Measurements from ENCODE around the gene TACO1. TPM values are rescaled to one million over a fixed set of nuclear protein-coding genes. Genes with fewer than 3 reads are reported as not detected.

Gene TACO1
- polyA plus RNA-seq, 2 of the 4 experiments (the other 2 are of a cell fraction): 49.1 to 49.9 TPM

DNA sequence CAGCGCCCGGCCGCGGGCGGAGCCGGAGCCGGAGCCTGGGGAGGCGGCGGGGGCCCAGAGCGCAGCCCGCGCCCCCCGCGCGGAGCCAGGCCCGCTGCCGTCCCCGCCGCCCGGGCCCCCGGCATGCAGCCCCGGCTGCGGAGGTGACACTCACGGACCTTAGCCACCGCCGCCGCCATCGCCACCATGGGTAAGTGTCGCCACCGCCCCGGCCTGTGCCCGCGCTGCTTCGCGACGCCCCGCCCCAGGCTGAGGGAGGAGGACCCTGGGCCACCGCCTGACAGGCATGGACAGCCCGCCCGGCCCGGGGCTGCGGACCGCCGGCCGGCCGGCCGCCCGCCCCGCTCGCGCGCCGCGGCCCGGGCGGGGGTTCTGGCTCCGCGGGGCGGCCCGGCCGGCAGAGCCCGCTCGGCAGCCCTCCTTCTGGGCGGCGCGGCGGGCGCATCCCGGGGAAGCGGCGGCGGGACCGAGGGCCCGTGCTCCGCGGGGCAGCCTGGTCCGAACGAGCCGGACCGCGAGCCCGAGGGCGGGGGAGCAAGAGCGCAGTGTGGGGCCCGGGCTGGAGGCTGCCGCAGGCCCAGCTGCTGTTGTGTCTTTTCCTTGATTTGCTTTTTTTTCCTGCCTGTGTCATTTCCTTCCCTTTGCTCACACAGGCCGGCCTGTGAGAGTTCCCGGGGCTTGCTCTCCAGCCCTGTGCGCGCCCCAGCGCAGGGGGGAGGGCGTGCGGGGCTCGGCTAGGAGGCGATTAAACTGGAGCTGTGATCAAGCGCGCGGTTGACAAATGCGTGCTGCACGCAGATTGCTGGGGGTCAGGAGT lies 22.1 kb downstream of the TACO1 start:
- no peak for TF ChIP-seq ESRRA (IDR thresholded peaks at IDR 0.05; ENCODE audit: borderline replicate concordance, low read length)
- peak; percentile 3; the same call in 1 of the 2 replicates for TF ChIP-seq POLR2A (IDR thresholded peaks at IDR 0.05; ENCODE audit: low read length)
- TF ChIP-seq RARB (CRISPR knock-in tag; IDR thresholded peaks at IDR 0.05): no peak
- TF ChIP-seq, protein P1, sequence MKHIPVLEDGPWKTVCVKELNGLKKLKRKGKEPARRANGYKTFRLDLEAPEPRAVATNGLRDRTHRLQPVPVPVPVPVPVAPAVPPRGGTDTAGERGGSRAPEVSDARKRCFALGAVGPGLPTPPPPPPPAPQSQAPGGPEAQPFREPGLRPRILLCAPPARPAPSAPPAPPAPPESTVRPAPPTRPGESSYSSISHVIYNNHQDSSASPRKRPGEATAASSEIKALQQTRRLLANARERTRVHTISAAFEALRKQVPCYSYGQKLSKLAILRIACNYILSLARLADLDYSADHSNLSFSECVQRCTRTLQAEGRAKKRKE (CRISPR knock-in tag; IDR thresholded peaks at IDR 0.05; ENCODE audit: low read depth): no peak
- TF ChIP-seq HOXB5 (CRISPR knock-in tag; IDR thresholded peaks at IDR 0.05): no peak
- Histone ChIP-seq H3K4me3 (peak overlapping the region; percentile 92), H3K4me1 (peaks cover 13% of the 10 kb centered on the region), H3K9me3 (no peaks in the 10 kb centered on the region), H3K27ac (peak overlapping the region; percentile 82 to 95), H3K4me2 (peak overlapping the region; percentile 95)
- peak; percentile 10 to 73; a peak in 3 of 6 replicates for ATAC-seq
- POLR2A ChIA-PET: interaction anchor here (0.8 to 1.4 kb wide), 11 partner anchors 10 to 178 kb away, joined by 3 to 17 read pairs (median 6); partner anchors contain the start of genes CCDC47, CYB561 and DDX42
- no peak for FAIRE-seq
- WGBS (ENCODE audit: missing lambda C conversion rate): 0% methylated on average over 33 of the region's 100 CpGs
- DNase-seq (ENCODE audit: low read depth in 1 of 2, low spot score in 1 of 2): peak; percentile 65 to 88
- CTCF ChIA-PET: interaction anchor here (0.6 to 7.8 kb wide), 5 partner anchors 11 to 197 kb away, joined by 3 to 64 read pairs (median 4); no protein-coding TSS in a partner anchor

DNA sequence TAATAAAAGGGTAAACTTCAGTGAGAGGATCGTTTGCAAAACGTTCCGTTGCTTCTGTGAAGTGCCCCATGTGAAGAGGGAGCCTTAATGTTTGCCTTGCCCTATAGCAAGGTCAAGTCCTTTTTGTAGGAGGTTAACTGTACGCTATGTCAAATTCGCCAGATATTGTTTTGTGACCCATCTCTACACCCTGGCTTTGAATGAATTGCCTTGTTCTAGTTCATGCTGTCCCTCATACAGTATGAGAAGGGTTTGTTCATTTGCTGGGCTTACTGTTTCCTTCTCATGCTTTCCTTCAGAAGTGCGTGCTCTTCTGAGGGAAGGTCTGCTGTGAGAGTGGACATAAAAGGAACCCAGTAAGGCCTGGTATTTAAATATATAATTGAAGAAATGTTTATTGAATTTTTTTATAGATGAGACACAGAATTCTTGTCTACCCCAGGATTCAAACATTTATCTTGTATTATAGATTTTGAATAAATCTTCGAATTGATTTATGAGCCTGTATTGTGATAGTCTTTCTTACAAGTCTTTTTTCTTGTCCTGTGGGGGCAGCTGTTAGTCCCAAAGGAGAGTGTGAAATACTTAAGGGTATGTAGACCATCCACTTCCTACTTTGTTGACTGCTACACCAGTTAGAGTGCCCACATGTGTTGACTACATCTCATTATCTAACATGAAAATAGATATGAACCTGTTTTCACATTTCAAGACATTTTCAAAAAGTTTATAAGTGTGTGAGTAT lies 23.3 kb downstream of the TACO1 start:
- ATAC-seq (no peak), FAIRE-seq (no peak), DNase-seq (ENCODE audit: low read depth in 1 of 2, low spot score in 1 of 2) (no peak)
- 87% methylated on average over 7 of the region's 7 CpGs for WGBS (ENCODE audit: missing lambda C conversion rate)
- peak overlapping the region; percentile 95 for H3K4me2 ChIP-seq
- H3K9me3 ChIP-seq: no peaks in the 10 kb centered on the region
- H3K4me3 ChIP-seq: peak overlapping the region; percentile 92; the same call in 2 of the 3 replicates
- peaks cover 13% of the 10 kb centered on the region for H3K4me1 ChIP-seq
- ChIA-PET POLR2A (interaction anchor here (0.5 kb wide), 1 partner anchor 15 kb away, joined by 3 read pairs; no protein-coding TSS in a partner anchor), CTCF (interaction anchor here (1.3 to 7.8 kb wide), 3 partner anchors 12 to 198 kb away, joined by 3 to 64 read pairs (median 7); no protein-coding TSS in a partner anchor)
- H3K27ac ChIP-seq: no peak overlapping the region
- TF ChIP-seq HEYL (CRISPR knock-in tag; IDR thresholded peaks at IDR 0.05) (no peak), NPAS2 (CRISPR knock-in tag; IDR thresholded peaks at IDR 0.05; ENCODE audit: borderline replicate concordance) (no peak), HOXA7 (CRISPR knock-in tag; IDR thresholded peaks at IDR 0.05) (no peak), RARB (CRISPR knock-in tag; IDR thresholded peaks at IDR 0.05) (no peak), HDAC2 (IDR thresholded peaks at IDR 0.05) (no peak), PHF8 (IDR thresholded peaks at IDR 0.05; ENCODE audit: borderline replicate concordance, low read depth) (no peak), POLR2AphosphoS2 (conservative IDR thresholded peaks at IDR 0.05; ENCODE audit: low read length) (no peak), ZC3H11A (IDR thresholded peaks at IDR 0.05) (no peak), TFCP2L1 (CRISPR knock-in tag; IDR thresholded peaks at IDR 0.05) (no peak), ESRRA (IDR thresholded peaks at IDR 0.05; ENCODE audit: borderline replicate concordance, low read length) (no peak), KDM1A (IDR thresholded peaks at IDR 0.05; ENCODE audit: low read depth) (no peak), MAZ (IDR thresholded peaks at IDR 0.05; ENCODE audit: borderline replicate concordance, low read depth, low read length) (no peak), TP53 (CRISPR knock-in tag; IDR thresholded peaks at IDR 0.05) (no peak)
- TF ChIP-seq, protein P2, sequence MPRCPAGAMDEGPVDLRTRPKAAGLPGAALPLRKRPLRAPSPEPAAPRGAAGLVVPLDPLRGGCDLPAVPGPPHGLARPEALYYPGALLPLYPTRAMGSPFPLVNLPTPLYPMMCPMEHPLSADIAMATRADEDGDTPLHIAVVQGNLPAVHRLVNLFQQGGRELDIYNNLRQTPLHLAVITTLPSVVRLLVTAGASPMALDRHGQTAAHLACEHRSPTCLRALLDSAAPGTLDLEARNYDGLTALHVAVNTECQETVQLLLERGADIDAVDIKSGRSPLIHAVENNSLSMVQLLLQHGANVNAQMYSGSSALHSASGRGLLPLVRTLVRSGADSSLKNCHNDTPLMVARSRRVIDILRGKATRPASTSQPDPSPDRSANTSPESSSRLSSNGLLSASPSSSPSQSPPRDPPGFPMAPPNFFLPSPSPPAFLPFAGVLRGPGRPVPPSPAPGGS (IDR thresholded peaks at IDR 0.05): no peak
- TF ChIP-seq, protein P3, sequence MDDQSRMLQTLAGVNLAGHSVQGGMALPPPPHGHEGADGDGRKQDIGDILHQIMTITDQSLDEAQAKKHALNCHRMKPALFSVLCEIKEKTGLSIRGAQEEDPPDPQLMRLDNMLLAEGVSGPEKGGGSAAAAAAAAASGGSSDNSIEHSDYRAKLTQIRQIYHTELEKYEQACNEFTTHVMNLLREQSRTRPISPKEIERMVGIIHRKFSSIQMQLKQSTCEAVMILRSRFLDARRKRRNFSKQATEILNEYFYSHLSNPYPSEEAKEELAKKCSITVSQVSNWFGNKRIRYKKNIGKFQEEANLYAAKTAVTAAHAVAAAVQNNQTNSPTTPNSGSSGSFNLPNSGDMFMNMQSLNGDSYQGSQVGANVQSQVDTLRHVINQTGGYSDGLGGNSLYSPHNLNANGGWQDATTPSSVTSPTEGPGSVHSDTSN (IDR thresholded peaks at IDR 0.05): no peak
- TF ChIP-seq, protein P4, sequence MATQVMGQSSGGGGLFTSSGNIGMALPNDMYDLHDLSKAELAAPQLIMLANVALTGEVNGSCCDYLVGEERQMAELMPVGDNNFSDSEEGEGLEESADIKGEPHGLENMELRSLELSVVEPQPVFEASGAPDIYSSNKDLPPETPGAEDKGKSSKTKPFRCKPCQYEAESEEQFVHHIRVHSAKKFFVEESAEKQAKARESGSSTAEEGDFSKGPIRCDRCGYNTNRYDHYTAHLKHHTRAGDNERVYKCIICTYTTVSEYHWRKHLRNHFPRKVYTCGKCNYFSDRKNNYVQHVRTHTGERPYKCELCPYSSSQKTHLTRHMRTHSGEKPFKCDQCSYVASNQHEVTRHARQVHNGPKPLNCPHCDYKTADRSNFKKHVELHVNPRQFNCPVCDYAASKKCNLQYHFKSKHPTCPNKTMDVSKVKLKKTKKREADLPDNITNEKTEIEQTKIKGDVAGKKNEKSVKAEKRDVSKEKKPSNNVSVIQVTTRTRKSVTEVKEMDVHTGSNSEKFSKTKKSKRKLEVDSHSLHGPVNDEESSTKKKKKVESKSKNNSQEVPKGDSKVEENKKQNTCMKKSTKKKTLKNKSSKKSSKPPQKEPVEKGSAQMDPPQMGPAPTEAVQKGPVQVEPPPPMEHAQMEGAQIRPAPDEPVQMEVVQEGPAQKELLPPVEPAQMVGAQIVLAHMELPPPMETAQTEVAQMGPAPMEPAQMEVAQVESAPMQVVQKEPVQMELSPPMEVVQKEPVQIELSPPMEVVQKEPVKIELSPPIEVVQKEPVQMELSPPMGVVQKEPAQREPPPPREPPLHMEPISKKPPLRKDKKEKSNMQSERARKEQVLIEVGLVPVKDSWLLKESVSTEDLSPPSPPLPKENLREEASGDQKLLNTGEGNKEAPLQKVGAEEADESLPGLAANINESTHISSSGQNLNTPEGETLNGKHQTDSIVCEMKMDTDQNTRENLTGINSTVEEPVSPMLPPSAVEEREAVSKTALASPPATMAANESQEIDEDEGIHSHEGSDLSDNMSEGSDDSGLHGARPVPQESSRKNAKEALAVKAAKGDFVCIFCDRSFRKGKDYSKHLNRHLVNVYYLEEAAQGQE (IDR thresholded peaks at IDR 0.05): no peak
- TF ChIP-seq, protein P5, sequence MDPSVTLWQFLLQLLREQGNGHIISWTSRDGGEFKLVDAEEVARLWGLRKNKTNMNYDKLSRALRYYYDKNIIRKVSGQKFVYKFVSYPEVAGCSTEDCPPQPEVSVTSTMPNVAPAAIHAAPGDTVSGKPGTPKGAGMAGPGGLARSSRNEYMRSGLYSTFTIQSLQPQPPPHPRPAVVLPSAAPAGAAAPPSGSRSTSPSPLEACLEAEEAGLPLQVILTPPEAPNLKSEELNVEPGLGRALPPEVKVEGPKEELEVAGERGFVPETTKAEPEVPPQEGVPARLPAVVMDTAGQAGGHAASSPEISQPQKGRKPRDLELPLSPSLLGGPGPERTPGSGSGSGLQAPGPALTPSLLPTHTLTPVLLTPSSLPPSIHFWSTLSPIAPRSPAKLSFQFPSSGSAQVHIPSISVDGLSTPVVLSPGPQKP (IDR thresholded peaks at IDR 0.05; ENCODE audit: low read depth, low read length): no peak
- TF ChIP-seq, protein P6, sequence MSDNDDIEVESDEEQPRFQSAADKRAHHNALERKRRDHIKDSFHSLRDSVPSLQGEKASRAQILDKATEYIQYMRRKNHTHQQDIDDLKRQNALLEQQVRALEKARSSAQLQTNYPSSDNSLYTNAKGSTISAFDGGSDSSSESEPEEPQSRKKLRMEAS (IDR thresholded peaks at IDR 0.05): no peak
- TF ChIP-seq, protein P1 (CRISPR knock-in tag; IDR thresholded peaks at IDR 0.05; ENCODE audit: low read depth): no peak

Data from A549 (cell line).